HTR-8/SVneo (cell line): Measurements from ENCODE around the gene SNX8.

Source experiments
- DNase-seq: peaks from one replicate; pipeline ENCODE4 v3.0.0; 2011; ENCODE audit warnings: low spot score, mixed read lengths; ENCODE audit not compliant: insufficient read length
- FAIRE-seq: peaks from 2 replicates; lab custom pipeline; 2011; peaks lifted over from hg19 to GRCh38; lab: Jason Lieb, UNC

SNX8 gene

DNA sequence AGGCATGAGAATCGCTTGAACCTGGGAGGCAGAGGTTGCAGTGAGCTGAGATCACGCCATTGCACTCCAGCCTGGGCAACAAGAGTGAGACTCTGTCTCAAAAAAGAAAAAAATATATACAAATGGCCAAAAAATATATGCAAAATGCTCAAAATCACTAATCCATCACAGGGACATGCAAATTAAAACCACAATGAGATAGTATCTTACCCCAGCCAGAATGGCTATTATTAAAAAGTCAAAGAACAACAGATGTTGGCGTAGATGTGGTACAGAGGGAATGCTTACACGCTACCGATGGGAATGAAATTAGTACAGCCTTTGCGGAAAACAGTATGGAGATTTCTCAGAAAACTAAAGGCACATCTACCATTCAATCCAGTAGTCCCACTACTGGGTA is 17.4 kb downstream of the SNX8 start:
- FAIRE-seq (no peak), DNase-seq (no peak)

DNA sequence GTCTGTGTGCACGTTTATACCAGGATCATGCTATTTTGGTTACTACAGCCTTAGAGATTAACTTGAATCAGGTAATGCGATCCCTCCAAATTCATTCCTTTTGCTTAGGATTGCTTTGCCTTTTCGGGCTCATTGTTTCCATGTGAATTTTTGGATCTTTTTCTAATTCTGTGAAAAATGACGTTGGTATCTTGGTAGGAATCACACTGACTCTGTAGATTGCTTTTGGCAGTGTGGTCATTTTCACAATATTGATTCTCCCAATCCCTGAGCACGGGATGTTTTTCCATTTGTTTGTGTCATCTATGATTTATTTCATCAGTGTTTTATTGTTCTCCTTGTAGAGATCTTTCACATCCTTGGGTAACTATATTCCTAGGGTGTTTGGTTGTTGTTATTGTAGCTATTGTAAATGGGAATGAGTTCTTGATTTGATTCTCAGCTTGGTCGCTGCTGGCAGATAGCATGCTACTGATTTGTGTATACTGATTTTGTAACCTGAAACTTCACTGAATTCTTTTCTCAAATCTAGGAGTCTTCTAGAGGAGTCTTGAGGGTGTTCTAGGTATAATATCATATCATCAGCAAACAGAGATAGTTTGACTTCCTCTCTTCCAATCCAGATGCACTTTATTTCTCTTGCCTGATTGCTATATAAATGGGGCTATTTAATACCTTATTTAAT is 18.2 kb downstream of the SNX8 start:
- FAIRE-seq, result no peak
- no peak for DNase-seq

DNA sequence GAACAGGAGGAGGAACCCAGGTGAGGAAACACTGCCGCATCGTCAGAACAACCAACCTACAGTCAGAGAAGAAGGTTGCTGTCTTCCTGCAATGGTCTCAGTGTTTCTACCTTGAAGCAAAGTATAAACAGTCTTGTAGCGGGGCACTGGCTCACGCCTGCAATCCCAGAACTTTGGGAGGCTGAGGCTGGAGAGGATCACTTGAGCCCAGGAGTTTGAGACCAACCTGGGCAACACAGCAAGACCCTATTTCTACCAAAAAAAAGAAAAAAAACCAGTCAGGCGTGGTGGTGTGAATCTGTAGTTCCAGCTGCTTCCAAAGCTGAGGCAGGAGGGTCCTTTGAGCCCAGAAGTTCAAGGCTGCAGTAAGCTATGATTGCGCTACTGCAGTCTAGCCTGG is 23.4 kb downstream of the SNX8 start:
- DNase-seq (no peak), FAIRE-seq (no peak)

DNA sequence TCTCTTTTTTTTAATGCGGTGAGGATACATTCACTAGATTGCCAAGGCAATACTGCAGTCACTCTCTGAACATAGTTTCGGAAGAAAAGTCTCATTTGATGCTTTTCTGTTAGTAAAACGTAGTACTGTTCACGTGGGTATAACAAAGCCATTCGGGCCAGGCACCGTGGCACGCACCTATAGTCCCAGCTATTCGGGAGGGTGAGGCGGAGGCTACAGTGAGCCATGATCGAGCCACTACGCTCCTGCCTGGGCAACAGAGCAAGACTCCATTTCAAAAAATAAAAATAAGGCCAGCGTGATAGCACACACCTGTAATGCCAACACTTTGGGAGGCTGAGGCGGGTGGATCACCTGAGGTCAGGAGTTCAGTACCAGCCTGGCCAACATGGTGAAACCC is 24.6 kb downstream of the SNX8 start:
- no peak for FAIRE-seq

DNA sequence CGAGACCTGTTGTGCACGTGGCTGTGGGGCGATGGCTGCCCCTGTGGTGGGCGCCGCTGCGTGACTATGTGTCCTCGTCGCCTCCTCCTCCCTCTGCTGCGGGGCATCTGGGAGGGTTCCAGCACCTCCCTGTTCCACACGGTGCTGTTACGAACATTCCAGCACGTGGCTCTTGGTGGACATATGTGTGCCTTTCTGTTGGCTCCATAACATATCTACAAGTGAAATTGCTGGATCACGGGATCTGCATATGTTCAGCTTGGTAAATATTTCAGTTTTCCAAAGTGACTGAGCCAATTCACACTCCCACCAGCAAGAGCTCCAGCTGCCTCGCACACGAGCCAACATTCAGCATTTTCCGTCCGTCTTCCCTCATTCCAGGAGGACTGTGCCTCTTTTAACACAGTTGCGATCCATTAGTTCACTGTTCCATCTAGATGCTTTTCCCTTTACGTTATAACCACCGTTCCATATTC is 25.1 kb downstream of the SNX8 start:
- FAIRE-seq (no peak), DNase-seq (no peak)

More for the DNA sequence above, 24.6 kb downstream of the SNX8 start:
- DNase-seq, result no peak

DNA sequence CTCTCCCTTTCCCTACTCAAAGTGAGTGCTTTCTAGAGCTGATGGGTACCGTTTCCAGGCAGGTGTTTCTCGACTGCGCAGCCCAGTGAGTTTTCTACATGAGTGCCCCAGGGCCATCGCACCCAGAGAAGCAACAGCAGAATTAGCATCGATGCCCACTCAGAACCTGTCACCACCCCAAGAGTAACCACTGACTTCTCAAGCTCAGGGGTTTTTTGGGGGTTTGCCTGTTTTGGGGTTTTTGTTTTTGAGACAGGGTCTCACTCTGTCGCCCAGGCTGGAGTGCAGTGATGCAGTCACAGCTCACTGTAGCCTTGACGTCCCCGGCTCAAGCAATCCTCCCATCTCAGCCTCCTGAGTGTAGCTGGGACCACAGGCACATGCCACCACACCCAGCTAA is 25.7 kb downstream of the SNX8 start:
- FAIRE-seq, result no peak
- DNase-seq, result no peak

DNA sequence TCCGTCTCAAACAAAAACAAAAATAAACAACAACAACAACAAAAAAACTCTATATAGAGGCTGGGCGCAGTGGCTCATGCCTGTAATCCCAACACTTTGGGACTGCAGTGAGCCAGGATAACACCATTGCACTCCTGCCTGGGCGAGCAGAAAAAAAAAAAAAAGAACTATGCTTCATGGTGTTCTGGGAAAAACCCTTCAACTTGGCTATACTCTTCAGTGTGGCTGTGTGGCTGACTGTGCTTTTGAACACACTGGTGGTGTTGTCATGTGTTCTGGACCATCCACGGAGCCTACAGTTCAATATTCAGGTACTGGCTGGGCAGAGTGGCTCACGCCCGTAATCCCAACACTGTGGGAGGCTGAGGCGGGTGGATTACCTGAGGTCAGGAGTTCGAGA is 26.5 kb downstream of the SNX8 start:
- no peak for FAIRE-seq
- DNase-seq, result no peak

DNA sequence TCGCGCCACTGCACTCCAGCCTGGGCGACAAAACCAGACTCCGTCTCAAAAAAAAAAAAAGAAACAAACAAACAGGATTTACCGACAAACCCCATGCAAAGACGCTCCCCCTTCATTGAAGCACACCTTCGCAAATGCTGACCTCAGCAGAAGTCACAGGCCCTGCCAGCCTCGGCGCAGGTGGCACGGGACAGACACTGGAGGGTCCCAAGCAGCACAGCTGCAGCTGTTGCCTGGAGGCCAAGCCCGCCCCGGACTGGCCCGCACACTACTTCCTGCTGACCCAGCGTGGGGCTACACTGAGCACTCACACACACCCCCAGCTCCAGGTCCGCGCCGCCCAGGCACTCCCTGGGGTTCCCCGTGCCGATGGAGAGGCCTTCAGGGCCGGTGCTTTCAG is 31.2 kb downstream of the SNX8 start:
- FAIRE-seq, result no peak
- no peak for DNase-seq

DNA sequence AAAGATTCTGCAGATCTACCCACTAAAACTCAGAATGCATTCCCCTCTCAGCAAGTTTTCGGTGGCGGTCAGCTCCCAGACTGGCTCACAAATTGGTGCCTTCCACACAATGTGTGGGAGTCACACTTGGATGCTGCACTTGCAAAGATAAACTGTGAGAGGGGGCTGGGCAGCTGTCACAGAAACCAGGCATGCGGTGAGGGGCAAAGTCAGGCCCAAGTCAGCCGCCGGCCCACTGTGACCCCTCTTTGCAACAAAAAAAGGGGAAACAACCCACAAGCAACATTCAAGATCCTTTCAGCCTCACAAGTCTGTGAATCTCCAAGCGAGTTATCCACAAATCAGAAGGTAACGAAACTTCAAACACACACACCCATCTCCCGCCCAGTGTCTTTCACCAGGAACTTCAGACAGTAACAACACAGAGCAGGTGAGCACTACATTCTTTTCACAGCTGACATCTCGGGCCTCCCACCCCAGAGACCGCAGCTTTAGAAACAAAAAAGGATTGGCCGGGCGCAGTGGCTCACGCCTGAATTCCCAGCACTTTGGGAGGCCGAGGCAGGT is 32.0 kb downstream of the SNX8 start:
- no peak for DNase-seq
- no peak for FAIRE-seq

DNA sequence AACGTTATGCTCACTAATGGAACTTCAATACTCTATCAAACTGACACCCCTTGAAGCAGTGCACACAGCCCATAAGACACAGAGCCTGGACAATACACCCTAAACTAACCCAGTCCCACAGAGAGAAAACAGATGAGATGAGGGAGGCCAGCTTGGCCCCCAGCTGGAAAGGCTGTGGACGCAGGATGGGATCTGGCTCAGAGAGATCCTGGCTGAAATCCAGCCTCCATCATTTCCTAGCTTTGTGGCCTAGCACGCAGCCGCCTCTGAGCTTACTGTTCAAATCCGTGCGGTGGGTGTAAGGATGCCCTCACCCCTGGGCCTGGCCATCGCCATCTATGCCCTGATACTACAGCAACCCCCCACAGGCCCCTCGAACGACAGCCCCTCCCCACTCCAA is 32.7 kb downstream of the SNX8 start:
- no peak for DNase-seq
- no peak for FAIRE-seq

DNA sequence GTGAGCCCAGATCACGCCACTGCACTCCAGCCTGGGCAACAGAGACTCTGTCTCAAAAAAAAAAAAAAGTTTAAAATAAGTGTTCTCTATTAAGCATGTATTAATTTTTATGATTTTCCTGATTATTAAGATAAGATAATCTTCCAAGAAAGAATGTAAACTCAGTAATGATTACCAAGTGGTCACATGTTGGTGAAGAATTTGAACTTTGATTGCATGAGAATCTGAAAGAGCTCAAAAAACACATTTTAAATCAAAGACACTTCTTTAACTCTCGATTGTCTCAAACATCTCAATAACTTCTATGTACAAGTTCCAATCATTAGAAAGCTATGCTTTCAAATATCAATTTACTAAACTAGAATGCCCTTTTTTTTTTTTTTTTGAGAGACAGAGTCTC is 33.8 kb downstream of the SNX8 start:
- DNase-seq (no peak), FAIRE-seq (no peak)

DNA sequence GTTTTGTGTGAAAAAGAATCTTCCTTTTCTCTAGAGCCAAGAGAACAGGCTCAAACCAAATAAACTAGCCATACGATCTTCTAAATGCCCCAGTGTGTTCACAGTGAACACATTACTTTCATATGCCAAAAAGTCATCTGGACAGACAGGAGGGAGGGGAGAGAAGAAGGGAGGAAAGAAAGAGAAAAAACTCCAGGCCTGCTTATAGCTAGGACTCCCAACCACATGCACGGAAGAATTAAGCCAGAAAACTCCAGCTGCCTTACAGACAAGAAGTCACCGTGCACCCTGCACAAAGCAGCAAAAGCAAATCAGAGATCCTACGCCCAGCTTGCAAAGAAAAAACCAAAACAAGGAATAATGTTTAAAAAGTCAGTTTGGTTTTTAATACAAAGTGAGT is 34.3 kb downstream of the SNX8 start:
- DNase-seq (no peak), FAIRE-seq (no peak)

DNA sequence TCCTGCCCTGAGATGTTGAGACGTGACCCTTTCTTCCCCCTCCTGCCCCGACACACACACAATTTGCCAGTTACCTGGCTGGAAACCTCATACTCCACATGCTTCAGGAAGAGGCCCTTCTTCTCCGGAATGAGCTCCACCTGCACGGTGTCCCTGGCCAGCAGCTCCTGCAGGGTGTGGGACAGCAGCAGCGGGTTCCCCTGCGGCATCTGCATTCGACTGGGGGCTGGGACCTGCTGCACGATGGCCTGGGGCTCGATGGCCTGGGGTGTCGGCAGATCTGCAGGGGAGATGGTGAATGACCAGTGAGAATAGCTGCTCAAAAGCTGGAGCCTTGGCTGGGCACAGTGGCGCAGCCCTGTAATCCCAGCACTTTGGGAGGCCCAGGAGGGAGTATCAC is 36.2 kb downstream of the SNX8 start:
- FAIRE-seq, result no peak

DNA sequence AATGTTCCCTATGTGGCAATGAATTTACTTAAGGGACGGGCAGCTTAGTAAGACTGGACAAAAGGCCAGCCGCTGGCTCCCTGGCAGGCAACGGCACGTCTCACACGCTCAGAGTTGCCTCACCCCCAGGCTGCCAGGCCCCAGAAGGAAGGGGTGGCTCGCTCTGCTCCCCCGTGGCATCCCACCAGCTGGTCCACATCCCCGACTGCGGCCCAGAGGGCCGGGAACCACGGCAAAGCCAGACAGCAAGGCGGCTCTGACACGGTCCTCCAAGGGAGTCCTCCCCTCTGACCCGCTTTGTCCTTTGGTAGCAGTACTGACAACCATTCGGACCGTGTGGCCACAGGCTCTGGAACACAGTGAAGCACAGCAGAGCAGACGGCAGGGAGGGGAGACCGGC is 38.1 kb downstream of the SNX8 start:
- DNase-seq (no peak), FAIRE-seq (no peak)

More for the DNA sequence above, 36.2 kb downstream of the SNX8 start:
- DNase-seq, result no peak

DNA sequence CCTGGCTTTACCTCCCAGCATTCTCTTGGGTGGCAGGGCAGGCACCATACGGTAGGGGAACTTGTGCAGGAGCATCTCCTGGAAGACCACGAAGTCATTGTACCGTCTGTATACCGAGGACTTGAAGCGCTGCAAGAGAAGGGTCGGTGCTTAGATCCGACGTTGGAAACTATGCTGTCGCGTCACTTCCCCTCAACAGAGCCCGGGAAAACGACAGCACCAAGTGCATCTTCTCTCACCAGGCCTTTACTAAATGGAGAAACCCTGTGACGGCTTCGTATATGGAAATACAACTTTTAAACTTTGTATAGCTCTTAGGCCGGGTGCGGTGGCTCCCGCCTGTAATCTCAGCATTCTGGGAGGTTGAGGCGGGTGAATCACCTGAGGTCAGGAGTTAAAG is 39.1 kb downstream of the SNX8 start:
- DNase-seq (no peak), FAIRE-seq (no peak)

DNA sequence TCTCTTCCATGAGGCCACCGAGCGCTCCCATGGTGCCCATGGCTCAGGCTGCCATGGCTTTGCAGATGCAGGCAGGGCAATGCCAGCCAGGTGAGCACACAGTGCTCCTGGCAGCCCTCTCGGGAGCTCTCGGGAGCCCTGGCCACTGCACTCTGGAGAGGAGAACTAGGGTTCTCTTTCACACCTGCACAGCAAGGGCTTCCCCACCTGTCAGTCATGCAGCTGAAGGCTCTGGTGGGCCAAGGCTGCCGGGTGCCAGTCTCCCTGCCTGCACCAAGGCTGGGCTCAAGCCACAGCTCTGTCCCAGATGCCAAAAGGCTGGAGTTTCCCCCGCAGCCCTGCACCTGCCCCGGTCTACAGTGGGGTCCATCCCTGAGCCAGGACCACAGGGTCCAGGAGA is 39.6 kb downstream of the SNX8 start:
- FAIRE-seq (no peak), DNase-seq (no peak)

DNA sequence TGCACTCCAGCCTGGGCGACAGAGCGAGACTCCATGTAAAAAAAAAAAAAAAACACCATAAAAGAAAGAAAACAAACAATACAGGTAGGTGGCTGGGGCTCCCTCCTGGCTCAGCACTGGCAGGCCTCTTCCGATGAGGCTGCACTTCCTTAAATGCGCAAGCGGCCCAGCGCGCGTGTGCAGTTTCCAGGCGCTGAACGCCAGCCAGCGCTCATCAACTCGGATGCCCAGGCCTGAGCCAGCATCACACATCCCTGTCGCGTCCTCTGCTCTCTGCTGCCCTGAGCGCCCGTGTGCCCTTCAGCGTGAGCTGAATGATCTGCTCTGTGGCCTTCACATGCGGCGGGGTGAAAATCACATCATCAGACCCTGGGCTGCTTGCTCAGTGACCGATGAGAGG is 40.4 kb downstream of the SNX8 start:
- FAIRE-seq (no peak), DNase-seq (no peak)

DNA sequence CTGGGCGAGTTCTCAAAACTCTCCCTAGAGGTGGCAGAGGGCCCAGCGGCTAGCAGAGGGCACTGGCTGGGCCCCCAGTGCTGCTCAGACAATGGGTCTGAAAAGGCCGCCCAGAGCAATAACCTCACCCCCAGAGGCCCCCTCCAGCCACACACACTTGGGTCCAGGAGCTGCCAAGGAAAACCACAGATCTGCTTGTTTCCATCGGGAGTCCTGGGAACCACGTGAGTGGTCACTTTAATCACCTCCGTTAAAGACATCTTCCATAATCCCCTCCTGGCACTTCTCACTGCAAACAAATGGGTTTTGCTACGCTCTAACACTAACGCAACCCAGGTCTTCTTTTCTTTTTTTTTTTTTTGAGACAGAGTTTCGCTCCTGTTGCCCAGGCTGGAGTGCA is 42.2 kb downstream of the SNX8 start:
- DNase-seq (no peak), FAIRE-seq (no peak)

DNA sequence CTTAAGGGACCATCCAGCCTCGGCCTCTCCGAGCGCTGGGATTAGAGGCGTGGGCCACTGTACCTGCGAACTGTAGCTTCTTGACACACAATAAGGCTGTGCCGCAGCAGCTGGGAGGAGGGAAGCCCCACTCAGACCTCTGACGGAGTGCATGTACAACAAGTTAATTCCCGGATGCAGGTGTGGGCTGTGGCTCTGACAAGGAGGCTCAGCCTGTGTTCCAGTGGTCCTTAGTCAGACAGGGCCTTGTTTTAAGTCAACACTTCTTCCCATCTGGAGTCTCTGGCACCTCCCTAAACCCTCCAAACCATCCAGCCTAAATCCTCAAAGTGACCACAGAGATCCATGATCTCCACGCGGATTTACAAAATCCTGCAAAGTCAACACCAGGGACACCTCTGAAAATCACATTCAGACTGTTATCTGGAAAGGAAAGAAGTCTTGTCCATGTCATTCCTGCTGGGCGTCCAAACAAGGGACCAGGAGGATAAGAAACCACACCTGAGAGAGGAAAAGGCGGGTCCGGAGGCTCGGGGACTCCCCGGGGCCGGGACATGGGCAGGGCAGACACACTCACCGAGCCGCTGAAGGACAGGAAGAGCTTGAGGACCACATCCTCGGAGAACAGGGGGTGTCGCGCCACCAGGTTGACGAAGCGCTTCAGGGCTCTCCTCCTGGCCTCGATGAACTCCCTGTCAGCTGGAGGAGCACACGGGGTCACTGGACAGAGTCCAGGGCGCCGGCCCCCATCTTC is 42.8 kb downstream of the SNX8 start:
- no peak for DNase-seq
- FAIRE-seq, result no peak

DNA sequence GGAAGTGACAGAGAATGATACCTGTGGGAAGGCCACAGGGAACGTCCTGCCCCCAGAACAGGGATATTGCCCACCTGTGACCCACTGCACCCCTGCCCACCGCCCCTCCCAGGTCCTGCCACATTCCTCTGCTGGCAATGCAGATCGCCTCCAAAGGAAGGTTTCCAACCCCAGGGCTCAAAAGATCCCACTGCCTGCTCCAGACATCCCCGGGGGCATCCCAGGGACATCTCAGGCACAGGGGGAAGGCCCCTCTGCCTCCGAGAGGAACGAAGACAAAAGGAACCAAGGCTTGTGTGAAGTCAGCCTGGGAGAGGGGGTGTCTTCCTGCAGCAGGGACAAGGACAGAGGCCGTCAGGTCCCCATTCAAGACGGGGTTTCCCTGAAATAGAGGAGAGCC is 43.7 kb downstream of the SNX8 start:
- DNase-seq (no peak), FAIRE-seq (no peak)

DNA sequence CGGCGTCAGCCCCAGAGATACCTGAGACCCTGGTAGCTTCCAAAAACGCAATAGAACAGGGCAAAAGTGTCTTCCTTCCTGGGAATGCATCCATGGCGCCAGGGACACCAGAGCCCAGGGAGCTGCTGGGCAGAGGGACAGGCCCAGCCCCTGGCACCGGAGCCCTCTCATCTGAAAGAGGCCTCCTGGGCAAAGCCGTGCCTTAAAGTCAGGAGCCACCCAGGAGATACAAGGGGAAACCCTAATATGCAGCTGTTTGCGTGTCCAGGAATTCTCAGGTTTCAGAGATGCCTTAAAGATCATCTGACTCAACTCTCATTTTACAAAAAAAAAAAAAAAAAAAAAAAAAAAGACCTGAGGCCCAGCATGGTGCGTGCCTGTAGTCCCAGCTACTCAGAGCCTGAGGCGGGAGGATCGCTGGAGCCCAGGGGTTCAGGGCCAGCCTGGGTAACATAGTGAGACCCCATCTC is 44.2 kb downstream of the SNX8 start:
- DNase-seq (peak; percentile 63), FAIRE-seq (no peak)
